Astrocyte of the spinal cord (primary cell): Measurements from ENCODE around the gene ARNT2.

Experiments used
- DNase-seq: peaks from one replicate; pipeline ENCODE4 v3.0.0; 2011; ENCODE audit warnings: low read depth, low spot score
- H3K4me3 ChIP-seq: 2 replicates; pipeline ENCODE4 v1.5.1; 2011; ENCODE audit warnings: low read depth, mild to moderate bottlenecking, low read length, moderate library complexity
- CTCF ChIP-seq: IDR thresholded peaks from 2 replicates; pipeline ENCODE4 v1.5.1; 2012; ENCODE audit warnings: low read depth, mild to moderate bottlenecking, low read length, inconsistent platforms
- in situ Hi-C: cut with HindIII; loops from 2 replicates; pipeline ENCODE4 v1.10.0; 2017; ENCODE audit warnings: low sequenced_read_pairs

The ARNT2 gene

GRCh38 chr15:80557441-80558234, 153.5 kb downstream of the ARNT2 start:
- in situ Hi-C loops, result no loop called here
- H3K4me3 ChIP-seq, result no peak overlapping the region
- DNase-seq, result no peak
- TF ChIP-seq CTCF, result no peak

- DNase-seq, result no peak
- in situ Hi-C loops, result no loop called here
- no peak for TF ChIP-seq CTCF
- no peak overlapping the region for H3K4me3 ChIP-seq
These were observed 154.6 kb downstream of the ARNT2 start for GRCh38 chr15:80558631-80559319.

- in situ Hi-C loops, result no loop called here
- no peak for DNase-seq
- H3K4me3 ChIP-seq, result no peak overlapping the region
- no peak for TF ChIP-seq CTCF
These were observed 155.1 kb downstream of the ARNT2 start for GRCh38 chr15:80559320-80559693.

- in situ Hi-C loops, result no loop called here
- TF ChIP-seq CTCF, result no peak
- no peak for DNase-seq
These were observed 155.6 kb downstream of the ARNT2 start for GRCh38 chr15:80559761-80560160.

GRCh38 chr15:80560601-80561400, 156.6 kb downstream of the ARNT2 start:
- in situ Hi-C loops, result no loop called here
- no peak for DNase-seq
- TF ChIP-seq CTCF, result no peak
- no peak overlapping the region for H3K4me3 ChIP-seq

More at GRCh38 chr15:80559761-80560160, 155.6 kb downstream of the ARNT2 start:
- no peak overlapping the region for H3K4me3 ChIP-seq

GRCh38 chr15:80561500-80561899, 157.3 kb downstream of the ARNT2 start:
- in situ Hi-C loops, result no loop called here
- no peak for TF ChIP-seq CTCF
- no peak for DNase-seq
- no peak overlapping the region for H3K4me3 ChIP-seq
